Gastroesophageal sphincter (tissue), 3 donors: Measurements from ENCODE around the gene HDLBP.

Experiments
- EP300 ChIP-seq: sonication (generic); formaldehyde crosslinking; IDR thresholded peaks from one replicate; pipeline ENCODE4 v1.6.1; 2017; ENCODE audit warnings: antibody characterized with exemption, mild to moderate bottlenecking
- POLR2A ChIP-seq, 2 donors: fragments of 450-650 bp; IDR thresholded peaks; one replicate each; pipeline ENCODE4 v1.6.1; 2017; ENCODE audit warnings: antibody characterized with exemption in 2 of 2, mild to moderate bottlenecking in 2 of 2, moderate library complexity in 1 of 2
- POLR2AphosphoS5 ChIP-seq: sonication (generic); formaldehyde crosslinking; IDR thresholded peaks from one replicate; pipeline ENCODE4 v1.6.1; 2017; ENCODE audit warnings: antibody characterized with exemption
- TF ChIP-seq, protein P1 (sequence below), 4 experiments: fragments of 200-600 bp in 2 of 4; fragments of 450-650 bp in 2 of 4; sonication (generic) in 1 of 4; IDR thresholded peaks; one replicate each; pipeline ENCODE4 v1.5.1; 2017 to 2019; ENCODE audit warnings: antibody characterized with exemption in 4 of 4, mild to moderate bottlenecking in 2 of 4, moderate library complexity in 2 of 4

DNA sequence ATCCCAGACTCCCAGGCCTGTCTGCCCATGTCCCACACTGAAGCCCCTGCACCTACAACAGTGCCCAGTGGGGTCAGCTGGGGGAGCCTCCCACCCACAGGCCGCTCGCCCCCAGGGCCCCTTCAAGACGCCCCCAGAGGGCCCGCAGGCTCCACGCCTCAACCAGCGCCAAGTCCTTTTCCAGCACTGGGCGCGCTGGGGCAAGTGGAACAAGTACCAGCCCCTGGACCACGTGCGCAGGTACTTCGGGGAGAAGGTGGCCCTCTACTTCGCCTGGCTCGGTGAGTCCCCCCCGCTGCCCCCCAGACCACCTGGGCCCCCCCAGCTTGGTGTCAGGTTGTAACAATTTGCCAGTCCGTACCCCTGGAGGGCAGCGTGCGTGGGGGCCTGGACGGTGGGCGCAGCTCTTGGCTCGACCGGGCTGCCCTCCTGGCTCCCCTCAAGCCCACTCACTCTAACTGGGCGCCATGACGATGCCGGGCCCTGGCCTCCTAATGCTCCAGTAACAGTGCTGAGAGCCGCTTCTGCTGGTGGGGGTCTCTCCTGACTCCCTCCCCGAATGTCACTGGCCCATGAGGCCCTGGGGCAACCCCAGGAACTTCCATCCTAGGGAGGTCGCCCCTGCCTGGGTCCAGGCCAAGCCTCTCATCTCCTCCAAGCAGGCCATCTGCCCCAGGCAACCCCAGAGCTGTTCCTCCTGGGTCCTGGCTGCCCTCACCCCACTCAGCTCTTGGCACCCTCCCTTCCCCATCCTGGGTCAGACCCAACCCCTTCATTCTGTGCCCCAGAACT is 112.1 kb downstream of the HDLBP start:
- TF ChIP-seq POLR2AphosphoS5 (no peak), EP300 (no peak), POLR2A (IDR thresholded peaks at IDR 0.05) (no peak)
- TF ChIP-seq, protein P1, sequence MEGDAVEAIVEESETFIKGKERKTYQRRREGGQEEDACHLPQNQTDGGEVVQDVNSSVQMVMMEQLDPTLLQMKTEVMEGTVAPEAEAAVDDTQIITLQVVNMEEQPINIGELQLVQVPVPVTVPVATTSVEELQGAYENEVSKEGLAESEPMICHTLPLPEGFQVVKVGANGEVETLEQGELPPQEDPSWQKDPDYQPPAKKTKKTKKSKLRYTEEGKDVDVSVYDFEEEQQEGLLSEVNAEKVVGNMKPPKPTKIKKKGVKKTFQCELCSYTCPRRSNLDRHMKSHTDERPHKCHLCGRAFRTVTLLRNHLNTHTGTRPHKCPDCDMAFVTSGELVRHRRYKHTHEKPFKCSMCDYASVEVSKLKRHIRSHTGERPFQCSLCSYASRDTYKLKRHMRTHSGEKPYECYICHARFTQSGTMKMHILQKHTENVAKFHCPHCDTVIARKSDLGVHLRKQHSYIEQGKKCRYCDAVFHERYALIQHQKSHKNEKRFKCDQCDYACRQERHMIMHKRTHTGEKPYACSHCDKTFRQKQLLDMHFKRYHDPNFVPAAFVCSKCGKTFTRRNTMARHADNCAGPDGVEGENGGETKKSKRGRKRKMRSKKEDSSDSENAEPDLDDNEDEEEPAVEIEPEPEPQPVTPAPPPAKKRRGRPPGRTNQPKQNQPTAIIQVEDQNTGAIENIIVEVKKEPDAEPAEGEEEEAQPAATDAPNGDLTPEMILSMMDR (IDR thresholded peaks at IDR 0.05), result no peak
